H9 (cell line): ENCODE data around the gene LAMC3. TPM values are rescaled to one million over a fixed set of nuclear protein-coding genes. Genes with fewer than 3 reads are reported as not detected.

Source experiments
- DNase-seq: peaks from one replicate; pipeline ENCODE4 v3.0.0-alpha.2; 2017
- H2AFZ ChIP-seq: one replicate; pipeline ENCODE4 v1.6.1; 2013; ENCODE audit warnings: mild to moderate bottlenecking, low read length, control low read depth, moderate library complexity
- H2AK5ac ChIP-seq: 2 replicates; pipeline ENCODE4 v1.6.1; 2013; ENCODE audit warnings: low read length, control low read depth, mixed read lengths; ENCODE audit not compliant: insufficient read length
- H2BK120ac ChIP-seq: one replicate; pipeline ENCODE4 v1.6.1; 2013; ENCODE audit warnings: low read depth, mild to moderate bottlenecking, low read length, control low read depth, inconsistent platforms; ENCODE audit not compliant: poor library complexity, severe bottlenecking
- H2BK12ac ChIP-seq: 2 replicates; pipeline ENCODE4 v1.6.1; 2013; ENCODE audit warnings: low read length, control low read depth, mixed read lengths, low read depth; ENCODE audit not compliant: insufficient read length
- H2BK15ac ChIP-seq: 2 replicates; pipeline ENCODE4 v1.6.1; 2013; ENCODE audit warnings: low read depth, low read length, control low read depth
- H2BK20ac ChIP-seq: one replicate; pipeline ENCODE4 v1.6.1; 2013; ENCODE audit warnings: low read depth, mild to moderate bottlenecking, low read length, control low read depth, inconsistent platforms; ENCODE audit not compliant: poor library complexity, severe bottlenecking
- H2BK5ac ChIP-seq: 2 replicates; pipeline ENCODE4 v1.6.1; 2013; ENCODE audit warnings: low read length, control low read depth, mixed read lengths; ENCODE audit not compliant: insufficient read length
- H3K14ac ChIP-seq: 2 replicates; pipeline ENCODE4 v1.6.1; 2013; ENCODE audit warnings: low read length, control low read depth; ENCODE audit not compliant: insufficient read depth
- H3K18ac ChIP-seq: 2 replicates; pipeline ENCODE4 v1.6.1; 2013; ENCODE audit warnings: low read depth, mild to moderate bottlenecking, mixed read lengths, low read length, control low read depth; ENCODE audit not compliant: insufficient read length
- H3K23ac ChIP-seq: 2 replicates; pipeline ENCODE4 v1.6.1; 2013; ENCODE audit warnings: low read length, control low read depth, mixed read lengths, low read depth; ENCODE audit not compliant: insufficient read length
- H3K23me2 ChIP-seq: 2 replicates; pipeline ENCODE4 v1.6.1; 2013; ENCODE audit warnings: low read depth, mild to moderate bottlenecking, mixed read lengths, low read length, control low read depth; ENCODE audit not compliant: insufficient read length, poor library complexity, severe bottlenecking
- H3K27ac ChIP-seq: 2 replicates; pipeline ENCODE4 v1.5.1; 2013; ENCODE audit warnings: low read length, control low read depth, mixed read lengths, low read depth; ENCODE audit not compliant: insufficient read length
- H3K27me3 ChIP-seq: 2 replicates; pipeline ENCODE4 v1.6.1; 2013; ENCODE audit warnings: low read length, control low read depth, inconsistent platforms; ENCODE audit not compliant: insufficient read depth
- H3K4ac ChIP-seq: 2 replicates; pipeline ENCODE4 v1.6.1; 2013; ENCODE audit warnings: low read depth, mild to moderate bottlenecking, control low read depth, inconsistent platforms, low read length, moderate library complexity
- H3K4me1 ChIP-seq: 2 replicates; pipeline ENCODE4 v1.6.1; 2013; ENCODE audit warnings: low read length, control low read depth, inconsistent platforms; ENCODE audit not compliant: insufficient read depth
- H3K4me2 ChIP-seq: 2 replicates; pipeline ENCODE4 v1.6.1; 2013; ENCODE audit warnings: low read length, control low read depth, mixed read lengths; ENCODE audit not compliant: insufficient read length, insufficient read depth
- H3K56ac ChIP-seq: 2 replicates; pipeline ENCODE4 v1.6.1; 2013; ENCODE audit warnings: low read depth, mild to moderate bottlenecking, mixed read lengths, low read length, control low read depth; ENCODE audit not compliant: insufficient read length
- H3K79me1 ChIP-seq: 2 replicates; pipeline ENCODE4 v1.6.1; 2013; ENCODE audit warnings: low read depth, mild to moderate bottlenecking, moderate library complexity, low read length, control low read depth, inconsistent platforms; ENCODE audit not compliant: insufficient read depth, poor library complexity, severe bottlenecking
- H3K79me2 ChIP-seq: 2 replicates; pipeline ENCODE4 v1.6.1; 2013; ENCODE audit warnings: low read length, control low read depth, inconsistent platforms; ENCODE audit not compliant: insufficient read depth
- H3K9ac ChIP-seq: 2 replicates; pipeline ENCODE4 v1.6.1; 2013; ENCODE audit warnings: low read length, control low read depth, mixed read lengths; ENCODE audit not compliant: insufficient read length; ENCODE audit errors: extremely low read depth
- H3K9me3 ChIP-seq: one replicate; pipeline ENCODE4 v1.6.1; 2013; ENCODE audit warnings: low read depth, low read length, inconsistent platforms; ENCODE audit not compliant: control insufficient read depth
- H3T11ph ChIP-seq: one replicate; pipeline ENCODE4 v1.6.1; 2013; ENCODE audit warnings: mild to moderate bottlenecking, low read length, control low read depth, inconsistent platforms
- H4K20me1 ChIP-seq: one replicate; pipeline ENCODE4 v1.6.1; 2013; ENCODE audit not compliant: control insufficient read depth, insufficient read length, insufficient read depth
- H4K5ac ChIP-seq: 2 replicates; pipeline ENCODE4 v1.6.1; 2013; ENCODE audit warnings: low read depth, mild to moderate bottlenecking, mixed read lengths, low read length, control low read depth; ENCODE audit not compliant: insufficient read length
- H4K8ac ChIP-seq: replicated peaks from 2 replicates; pipeline ENCODE4 v1.6.1; 2013; ENCODE audit warnings: low read length, control low read depth, mixed read lengths, low read depth; ENCODE audit not compliant: insufficient read length
- H4K91ac ChIP-seq: 2 replicates; pipeline ENCODE4 v1.6.1; 2013; ENCODE audit warnings: low read depth, mild to moderate bottlenecking, moderate library complexity, mixed read lengths, low read length, control low read depth; ENCODE audit not compliant: insufficient read length
- H3K27ac Mint-ChIP-seq, 3 experiments: 2 replicates in 2 of 3; 3 replicates in 1 of 3; pipeline ENCODE4 v1.8.0; 2020 to 2021; ENCODE audit warnings: mixed read lengths in 3 of 3, mild to moderate bottlenecking in 1 of 3, moderate library complexity in 1 of 3
- H3K27me3 Mint-ChIP-seq: 2 replicates; pipeline ENCODE4 v1.8.0; 2021; ENCODE audit warnings: low read depth, mild to moderate bottlenecking, moderate library complexity, mixed read lengths
- H3K36me3 Mint-ChIP-seq, 3 experiments: 2 replicates in 2 of 3; 3 replicates in 1 of 3; pipeline ENCODE4 v1.8.0; 2020 to 2021; ENCODE audit warnings: low read depth in 3 of 3, mixed read lengths in 3 of 3; ENCODE audit not compliant: insufficient read depth in 1 of 3
- H3K4me1 Mint-ChIP-seq, 2 experiments: 2 replicates each; pipeline ENCODE4 v1.8.0; 2020; ENCODE audit warnings: mixed read lengths in 2 of 2
- H3K4me3 Mint-ChIP-seq, 2 experiments: 2 replicates in 1 of 2; 3 replicates in 1 of 2; pipeline ENCODE4 v1.8.0; 2020 to 2021; ENCODE audit warnings: mild to moderate bottlenecking in 2 of 2, mixed read lengths in 2 of 2, moderate library complexity in 1 of 2
- H3K9me3 Mint-ChIP-seq, 2 experiments: 2 replicates in 1 of 2; 3 replicates in 1 of 2; pipeline ENCODE4 v1.8.0; 2020; ENCODE audit warnings: mild to moderate bottlenecking in 2 of 2, mixed read lengths in 2 of 2, moderate library complexity in 1 of 2
- CTCF ChIP-seq: fragments of 200-600 bp; sonication (generic); conservative IDR thresholded peaks from 3 replicates; pipeline ENCODE4 v1.8.0; 2021; ENCODE audit warnings: antibody characterized with exemption, mild to moderate bottlenecking
- WGBS: extraction: QIAGEN DNeasy Blood & Tissue Kit; methylation state at CpG from one replicate; pipeline ENCODE4 v1.1.7; 2013; ENCODE audit warnings: missing lambda C conversion rate, low lambda C conversion rate, mixed read lengths; ENCODE audit not compliant: insufficient read length; ENCODE audit errors: extremely low coverage; 5-methylcytosine and 5-hydroxymethylcytosine counted together
- total RNA-seq: library from RNA; stranded (reverse); gene quantifications from 2 replicates; pipeline ENCODE4 v1.2.1, GENCODE V29; 2021

Gene LAMC3
- total RNA-seq, 1 experiment from 2014 or later: 21.7 TPM

GRCh38 chr9:131117121-131117761, 108.3 kb downstream of the LAMC3 start:
- Histone ChIP-seq H3K27ac (no peak overlapping the region), H3K18ac (no peak overlapping the region), H3K79me2 (no peaks in the 10 kb centered on the region), H3K4me2 (no peak overlapping the region), H2BK120ac (no peak overlapping the region), H2BK12ac (no peak overlapping the region), H3K27me3 (no peaks in the 10 kb centered on the region), H2BK5ac (no peak overlapping the region), H3T11ph (no peak overlapping the region), H3K4me1 (no peaks in the 10 kb centered on the region), H2BK15ac (no peak overlapping the region), H4K20me1 (no peaks in the 10 kb centered on the region), H3K4ac (no peak overlapping the region), H3K56ac (no peak overlapping the region), H4K5ac (no peak overlapping the region), H4K8ac (no peak overlapping the region), H3K23me2 (no peaks in the 10 kb centered on the region), H2BK20ac (no peak overlapping the region), H2AK5ac (no peak overlapping the region), H4K91ac (no peak overlapping the region), H3K9me3 (no peaks in the 10 kb centered on the region), H3K9ac (no peak overlapping the region), H3K23ac (no peak overlapping the region), H2AFZ (no peak overlapping the region), H3K14ac (no peak overlapping the region), H3K79me1 (no peaks in the 10 kb centered on the region)
- no peaks in the 10 kb centered on the region for H3K27me3 Mint-ChIP-seq
- H3K9me3 Mint-ChIP-seq: no peaks in the 10 kb centered on the region
- no peak for TF ChIP-seq CTCF
- H3K36me3 Mint-ChIP-seq: peaks cover 43 to 87% (median 84%) of the 10 kb centered on the region in 3 experiments
- H3K27ac Mint-ChIP-seq: no peak overlapping the region; a peak in 1 of 7 replicates
- no CpG with 5 or more reads among the region's 13 CpGs for WGBS
- DNase-seq: no peak
- H3K4me3 Mint-ChIP-seq: no peak overlapping the region
- H3K4me1 Mint-ChIP-seq: peaks cover 7 to 8% of the 10 kb centered on the region in 2 experiments
